H1 (cell line): ENCODE measurements around the gene KRTAP5-4. TPM values are rescaled to one million over a fixed set of nuclear protein-coding genes. Genes with fewer than 3 reads are reported as not detected.

Source experiments
- CTCF ChIA-PET: fragments of 300-600 bp; sonication (Branson Sonifier 250); formaldehyde crosslinking; loops from one replicate; lab custom pipeline; 2021; ENCODE audit not compliant: partially characterized antibody; lab: Charles Lee
- POLR2A ChIA-PET: fragments of 300-600 bp; sonication (Branson Sonifier 250); formaldehyde crosslinking; loops from one replicate; lab custom pipeline; 2021; ENCODE audit warnings: inconsistent platforms; ENCODE audit not compliant: partially characterized antibody; lab: Charles Lee
- DNase-seq, 2 experiments: peaks; one replicate each; pipeline versions ENCODE4 v3.0.0 to v3.0.0-alpha.2; 2010 to 2022; ENCODE audit warnings: low spot score in 2 of 2, low read depth in 1 of 2, mixed read lengths in 1 of 2
- FAIRE-seq: peaks from 2 replicates; lab custom pipeline; 2011; peaks lifted over from hg19 to GRCh38; lab: Jason Lieb, UNC
- H2AFZ ChIP-seq: 2 replicates; pipeline ENCODE4 v1.8.1; 2012; ENCODE audit warnings: low read length, inconsistent platforms
- H2AK5ac ChIP-seq: 2 replicates; pipeline ENCODE4 v1.6.1; 2013; ENCODE audit warnings: low read depth, low read length
- H2BK120ac ChIP-seq: replicated peaks from 2 replicates; pipeline ENCODE3; 2013; ENCODE audit warnings: low read depth, low read length, inconsistent platforms
- H2BK12ac ChIP-seq: 2 replicates; pipeline ENCODE4 v1.6.1; 2013; ENCODE audit warnings: low read depth, low read length
- H2BK15ac ChIP-seq: 2 replicates; pipeline ENCODE4 v1.6.1; 2013; ENCODE audit warnings: low read length
- H2BK20ac ChIP-seq: 2 replicates; pipeline ENCODE4 v1.6.1; 2013; ENCODE audit warnings: low read length
- H2BK5ac ChIP-seq: 2 replicates; pipeline ENCODE4 v1.6.1; 2013; ENCODE audit warnings: low read depth, low read length
- H3K14ac ChIP-seq: 2 replicates; pipeline ENCODE4 v1.6.1; 2013; ENCODE audit warnings: inconsistent platforms; ENCODE audit not compliant: insufficient read length
- H3K18ac ChIP-seq: 2 replicates; pipeline ENCODE4 v1.6.1; 2013; ENCODE audit warnings: low read length; ENCODE audit errors: extremely low read depth
- H3K23ac ChIP-seq: 2 replicates; pipeline ENCODE4 v1.6.1; 2013; ENCODE audit warnings: inconsistent platforms; ENCODE audit not compliant: insufficient read length
- H3K23me2 ChIP-seq: 2 replicates; pipeline ENCODE4 v1.6.1; 2013; ENCODE audit warnings: low read depth, low read length
- H3K27ac ChIP-seq: 2 replicates; pipeline ENCODE4 v1.6.1; 2011; ENCODE audit warnings: low read depth, low read length, inconsistent platforms
- H3K27me3 ChIP-seq, 4 experiments: replicated peaks in 1 of 4; 1 replicate in 1 of 4; 2 replicates in 3 of 4; pipeline versions ENCODE4 v1.6.1 to v1.8.1; 2011 to 2013; ENCODE audit warnings: low read length in 3 of 4, mild to moderate bottlenecking in 3 of 4, inconsistent platforms in 2 of 4, mixed read lengths in 2 of 4, moderate library complexity in 1 of 4; ENCODE audit not compliant: control insufficient read depth in 3 of 4, insufficient read depth in 3 of 4; ENCODE audit errors: extremely low read depth in 1 of 4
- H3K36me3 ChIP-seq, 4 experiments: 2 replicates each; pipeline versions ENCODE4 v1.6.1 to v1.8.1; 2011 to 2013; ENCODE audit warnings: mild to moderate bottlenecking in 4 of 4, low read length in 3 of 4, moderate library complexity in 2 of 4, control low read depth in 1 of 4, inconsistent platforms in 1 of 4; ENCODE audit not compliant: insufficient read depth in 4 of 4, control insufficient read depth in 2 of 4
- H3K4ac ChIP-seq: replicated peaks from 2 replicates; pipeline ENCODE3; 2013; ENCODE audit warnings: low read length, low read depth, mixed read lengths, inconsistent platforms; ENCODE audit not compliant: insufficient read length
- H3K4me1 ChIP-seq, 4 experiments: replicated peaks in 1 of 4; 1 replicate in 1 of 4; 2 replicates in 3 of 4; pipeline versions ENCODE4 v1.6.1 to v1.8.1; 2011 to 2013; ENCODE audit warnings: low read length in 3 of 4, inconsistent platforms in 2 of 4, mixed read lengths in 1 of 4; ENCODE audit not compliant: insufficient read depth in 4 of 4, control insufficient read depth in 3 of 4
- H3K4me2 ChIP-seq, 2 experiments: 2 replicates each; pipeline versions ENCODE4 v1.6.1 to v1.8.1; 2011 to 2013; ENCODE audit warnings: low read depth in 2 of 2, low read length in 2 of 2, control low read depth in 1 of 2, inconsistent platforms in 1 of 2, mild to moderate bottlenecking in 1 of 2; ENCODE audit not compliant: insufficient read depth in 1 of 2
- H3K4me3 ChIP-seq, 4 experiments: fragments of 200-600, 300-600 bp in 1 of 4; sonication (generic), shearing (Covaris generic), sonication (Bioruptor Twin) in 1 of 4; 2 replicates each; pipeline versions ENCODE4 v1.5.1 to v1.8.1; 2011 to 2016; ENCODE audit warnings: low read length in 4 of 4, low read depth in 3 of 4, control low read depth in 2 of 4, inconsistent platforms in 2 of 4, mild to moderate bottlenecking in 2 of 4, mixed read lengths in 1 of 4, moderate library complexity in 1 of 4; ENCODE audit not compliant: insufficient read depth in 2 of 4; ENCODE audit errors: extremely low read depth in 1 of 4
- H3K56ac ChIP-seq: replicated peaks from 2 replicates; pipeline ENCODE3; 2013; ENCODE audit warnings: low read depth, mild to moderate bottlenecking, mixed read lengths, low read length, inconsistent platforms; ENCODE audit not compliant: insufficient read length
- H3K79me1 ChIP-seq: 2 replicates; pipeline ENCODE4 v1.6.1; 2013; ENCODE audit warnings: low read depth, low read length, control low read depth
- H3K79me2 ChIP-seq, 2 experiments: 2 replicates each; pipeline versions ENCODE4 v1.6.1 to v1.8.1; 2012 to 2013; ENCODE audit warnings: low read length in 2 of 2, mild to moderate bottlenecking in 2 of 2, inconsistent platforms in 1 of 2; ENCODE audit not compliant: insufficient read depth in 2 of 2, control insufficient read depth in 1 of 2
- H3K9ac ChIP-seq, 4 experiments: replicated peaks in 1 of 4; 1 replicate in 1 of 4; 2 replicates in 3 of 4; pipeline versions ENCODE4 v1.6.1 to v1.8.1; 2011 to 2013; ENCODE audit warnings: low read depth in 3 of 4, low read length in 3 of 4, control low read depth in 2 of 4, mild to moderate bottlenecking in 2 of 4, moderate library complexity in 2 of 4, inconsistent platforms in 1 of 4; ENCODE audit errors: extremely low read depth in 1 of 4
- H3K9me3 ChIP-seq, 2 experiments: 2 replicates each; pipeline versions ENCODE4 v1.6.1 to v1.8.1; 2012 to 2013; ENCODE audit warnings: mild to moderate bottlenecking in 2 of 2, moderate library complexity in 2 of 2, control low read depth in 1 of 2, inconsistent platforms in 1 of 2, low read depth in 1 of 2, low read length in 1 of 2, mixed read lengths in 1 of 2; ENCODE audit not compliant: insufficient read depth in 2 of 2
- H4K20me1 ChIP-seq, 2 experiments: replicated peaks in 1 of 2; 2 replicates each; pipeline versions ENCODE3 to v1.8.1; 2011 to 2013; ENCODE audit warnings: inconsistent platforms in 2 of 2, low read length in 2 of 2, mild to moderate bottlenecking in 1 of 2; ENCODE audit not compliant: insufficient read depth in 2 of 2, control insufficient read depth in 1 of 2
- H4K5ac ChIP-seq: 2 replicates; pipeline ENCODE4 v1.6.1; 2013; ENCODE audit warnings: low read length, low read depth, mixed read lengths, inconsistent platforms; ENCODE audit not compliant: insufficient read length
- H4K8ac ChIP-seq: 2 replicates; pipeline ENCODE4 v1.8.0; 2013; ENCODE audit warnings: mild to moderate bottlenecking, moderate library complexity, low read length, inconsistent platforms; ENCODE audit not compliant: insufficient read depth; ENCODE audit errors: extremely low read depth
- H4K91ac ChIP-seq: replicated peaks from 2 replicates; pipeline ENCODE3; 2013; ENCODE audit warnings: low read length, mixed read lengths, inconsistent platforms; ENCODE audit not compliant: insufficient read length
- ASH2L ChIP-seq: fragments of 200-600, 300-600 bp; sonication (generic); IDR thresholded peaks from one replicate; pipeline ENCODE4 v1.7.1; 2017; ENCODE audit warnings: low read length
- CBX8 ChIP-seq: fragments of 300-800, 300-1000 bp; sonication (generic); IDR thresholded peaks from 2 replicates; pipeline ENCODE4 v1.7.1; 2016; ENCODE audit warnings: low read depth, low read length, borderline replicate concordance
- EZH2 ChIP-seq: fragments of 200-600 bp; sonication (generic); IDR thresholded peaks from 2 replicates; pipeline ENCODE4 v1.7.1; 2012; ENCODE audit warnings: low read depth, mild to moderate bottlenecking, moderate library complexity, low read length, inconsistent platforms; ENCODE audit not compliant: severe bottlenecking
- MAFK ChIP-seq: IDR thresholded peaks from 2 replicates; pipeline ENCODE4 v1.6.1; 2012; ENCODE audit warnings: low read depth, mild to moderate bottlenecking, improper control_type of control experiment, low read length
- POU5F1 ChIP-seq: IDR thresholded peaks from 2 replicates; pipeline ENCODE4 v1.6.1; 2011; ENCODE audit warnings: low read depth, mild to moderate bottlenecking, low read length, moderate library complexity
- RFX5 ChIP-seq: IDR thresholded peaks from 2 replicates; pipeline ENCODE4 v1.6.1; 2011; ENCODE audit warnings: low read depth, low read length, improper control_type of control experiment, borderline replicate concordance
- RNF2 ChIP-seq: fragments of 200-900, 300-1000 bp; sonication (generic); IDR thresholded peaks from 2 replicates; pipeline ENCODE4 v1.7.1; 2016; ENCODE audit warnings: borderline replicate concordance, low read depth, mild to moderate bottlenecking, antibody characterized with exemption, low read length; ENCODE audit not compliant: poor library complexity, severe bottlenecking; ENCODE audit errors: missing control alignments
- SIN3A ChIP-seq, 2 experiments: IDR thresholded peaks in 1 of 2; conservative IDR thresholded peaks in 1 of 2; 2 replicates each; pipeline ENCODE4 v1.6.1; 2011 to 2012; ENCODE audit warnings: low read length in 2 of 2, improper control_type of control experiment in 1 of 2, low read depth in 1 of 2, mild to moderate bottlenecking in 1 of 2
- SP1 ChIP-seq: IDR thresholded peaks from 2 replicates; pipeline ENCODE4 v1.6.1; 2011; ENCODE audit warnings: low read depth, low read length
- SRF ChIP-seq: IDR thresholded peaks from 2 replicates; pipeline ENCODE4 v1.6.1; 2011; ENCODE audit warnings: mild to moderate bottlenecking, low read depth, low read length, moderate library complexity
- WGBS, 2 experiments: shearing (Covaris generic) in 1 of 2; methylation state at CpG; one replicate each; pipeline versions ENCODE4 v1.1.6 to v1.1.7; 2013 to 2015; ENCODE audit warnings: low lambda C conversion rate in 2 of 2, mixed read lengths in 2 of 2, inconsistent platforms in 1 of 2, low coverage in 1 of 2, missing lambda C conversion rate in 1 of 2; ENCODE audit not compliant: insufficient replicate concordance in 2 of 2, insufficient coverage in 1 of 2, insufficient read length in 1 of 2; ENCODE audit errors: extremely low coverage in 1 of 2, missing lambda C conversion rate in 1 of 2; 5-methylcytosine and 5-hydroxymethylcytosine counted together
- polyA plus RNA-seq, 7 experiments: library from polyadenylated mRNA; depleted of rRNA in 3 of 7; stranded (reverse) in 5 of 7; unstranded in 2 of 7; fragments of >200 nt in 5 of 7; fragments of 200-250 nt in 2 of 7; gene quantifications; 1 replicate in 5 of 7; 2 replicates in 1 of 7; 4 replicates in 1 of 7; pipeline versions ENCODE4 v1.2.1 to v1.2.3, GENCODE V29; 2011 to 2013; ENCODE audit warnings: missing spikeins in 2 of 7, mixed read lengths in 2 of 7
- total RNA-seq: library from RNA; stranded (reverse); fragmentation: NEBNext Ultra II Directional; extraction: Animal tissue kit (Norgen Biotek cat#: 25700); gene quantifications from 2 replicates; pipeline ENCODE4 v1.2.1, GENCODE V29; 2021
- TF ChIP-seq, protein P1 (sequence below), 3 experiments: IDR thresholded peaks; 1 replicate in 2 of 3; 2 replicates in 1 of 3; pipeline versions ENCODE4 v1.5.1 to v1.6.1; 2011; ENCODE audit warnings: low read length in 3 of 3, mild to moderate bottlenecking in 3 of 3, inconsistent platforms in 2 of 3, low read depth in 1 of 3, moderate library complexity in 1 of 3; ENCODE audit not compliant: insufficient read depth in 1 of 3; ENCODE audit errors: control extremely low read depth in 1 of 3

KRTAP5-4 gene
- total and polyA plus RNA-seq, 2 of the 8 experiments (the other 6 are each of a cell fraction or from before 2014, with no cell fraction given): not detected

DNA sequence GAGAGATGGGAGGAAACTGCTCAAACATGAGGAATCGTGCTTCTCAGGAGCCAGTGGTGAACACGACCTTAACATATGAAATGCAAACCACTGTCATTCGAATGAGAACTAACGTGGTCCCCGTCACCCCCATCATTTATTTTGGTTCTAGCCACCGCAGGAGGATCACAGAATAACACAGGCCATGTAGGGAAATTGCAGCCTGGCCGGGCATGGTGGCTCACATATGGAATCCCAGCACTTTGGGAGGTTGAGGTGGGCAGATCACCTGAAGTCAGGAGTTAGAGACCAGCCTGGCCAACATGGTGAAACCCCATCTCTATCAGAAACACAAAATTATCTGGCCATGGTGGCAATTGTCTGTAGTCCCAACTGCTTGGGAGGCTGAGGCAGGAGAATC, 34.7 kb upstream of the KRTAP5-4 start:
- no peak overlapping the region for H2BK15ac ChIP-seq
- H2AFZ ChIP-seq: no peak overlapping the region
- peaks cover 0 to 9% (median 6%) of the 10 kb centered on the region in 4 experiments; a peak in 4 of 7 replicates for H3K27me3 ChIP-seq
- H3K79me1 ChIP-seq: no peaks in the 10 kb centered on the region
- H2BK5ac ChIP-seq: no peak overlapping the region
- H2AK5ac ChIP-seq: no peak overlapping the region
- H2BK12ac ChIP-seq: no peak overlapping the region
- CTCF ChIA-PET: interaction anchor here (10.1 kb wide), 1 partner anchor 497 kb away, joined by 166 read pairs; no protein-coding TSS in a partner anchor
- H3K9me3 ChIP-seq: no peaks in the 10 kb centered on the region
- no peak overlapping the region for H3K56ac ChIP-seq
- POLR2A ChIA-PET: no interaction called here
- no peak overlapping the region for H3K27ac ChIP-seq
- H3K23me2 ChIP-seq: no peaks in the 10 kb centered on the region
- H2BK120ac ChIP-seq: no peak overlapping the region
- H4K8ac ChIP-seq: no peak overlapping the region
- H3K4me3 ChIP-seq: no peak overlapping the region
- no peak overlapping the region for H3K18ac ChIP-seq
- H3K9ac ChIP-seq: no peak overlapping the region
- H2BK20ac ChIP-seq: no peak overlapping the region
- no peaks in the 10 kb centered on the region for H3K36me3 ChIP-seq
- H3K79me2 ChIP-seq: no peaks in the 10 kb centered on the region
- no peak overlapping the region for H3K23ac ChIP-seq
- H4K5ac ChIP-seq: no peak overlapping the region
- H3K4me2 ChIP-seq: no peak overlapping the region
- H4K20me1 ChIP-seq: no peaks in the 10 kb centered on the region
- FAIRE-seq (no peak), DNase-seq (peak in 1 of 2 experiments; percentile 19)
- H3K4me1 ChIP-seq: peaks cover 0 to 6% (median 2%) of the 10 kb centered on the region in 4 experiments; a peak in 3 of 7 replicates
- no peak overlapping the region for H3K4ac ChIP-seq
- no peak overlapping the region for H4K91ac ChIP-seq
- 66% methylated on average over 7 of the region's 7 CpGs; no CpG with 5 or more reads in 1 of the 2 experiments for WGBS, 2 experiments
- no peak overlapping the region for H3K14ac ChIP-seq
- TF ChIP-seq RNF2 (no peak), POU5F1 (no peak), MAFK (no peak), EZH2 (no peak), CBX8 (no peak), SIN3A (conservative IDR thresholded peaks at IDR 0.05 in 1 of 2, IDR thresholded peaks at IDR 0.05 in 1 of 2; ENCODE audit: low read depth in 1 of 2, low read length in 2 of 2) (no peak), SP1 (no peak), RFX5 (no peak), SRF (no peak), ASH2L (no peak)
- TF ChIP-seq, protein P1, sequence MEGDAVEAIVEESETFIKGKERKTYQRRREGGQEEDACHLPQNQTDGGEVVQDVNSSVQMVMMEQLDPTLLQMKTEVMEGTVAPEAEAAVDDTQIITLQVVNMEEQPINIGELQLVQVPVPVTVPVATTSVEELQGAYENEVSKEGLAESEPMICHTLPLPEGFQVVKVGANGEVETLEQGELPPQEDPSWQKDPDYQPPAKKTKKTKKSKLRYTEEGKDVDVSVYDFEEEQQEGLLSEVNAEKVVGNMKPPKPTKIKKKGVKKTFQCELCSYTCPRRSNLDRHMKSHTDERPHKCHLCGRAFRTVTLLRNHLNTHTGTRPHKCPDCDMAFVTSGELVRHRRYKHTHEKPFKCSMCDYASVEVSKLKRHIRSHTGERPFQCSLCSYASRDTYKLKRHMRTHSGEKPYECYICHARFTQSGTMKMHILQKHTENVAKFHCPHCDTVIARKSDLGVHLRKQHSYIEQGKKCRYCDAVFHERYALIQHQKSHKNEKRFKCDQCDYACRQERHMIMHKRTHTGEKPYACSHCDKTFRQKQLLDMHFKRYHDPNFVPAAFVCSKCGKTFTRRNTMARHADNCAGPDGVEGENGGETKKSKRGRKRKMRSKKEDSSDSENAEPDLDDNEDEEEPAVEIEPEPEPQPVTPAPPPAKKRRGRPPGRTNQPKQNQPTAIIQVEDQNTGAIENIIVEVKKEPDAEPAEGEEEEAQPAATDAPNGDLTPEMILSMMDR (IDR thresholded peaks at IDR 0.05; ENCODE audit: control extremely low read depth in 1 of 3, insufficient read depth in 1 of 3, low read depth in 1 of 3, low read length in 3 of 3): no peak
